Naive thymus-derived CD8-positive, alpha-beta T cell (primary cell): Measurements from ENCODE around the gene KRTAP5-3. TPM values are rescaled to one million over a fixed set of nuclear protein-coding genes. Genes with fewer than 3 reads are reported as not detected.

ENCODE experiments used
- ATAC-seq, 2 donors: fragments of 150-1000 bp; cut with Tn5 transposase in 1 of 2; sonication (Bioruptor Pico), chemical (Tn5 transposase) in 1 of 2; 1 replicate in 1 of 2; 2 replicates in 1 of 2; pipeline ENCODE4 v1.10.0; 2021; ENCODE audit warnings: mild to moderate bottlenecking in 2 of 2, moderate library complexity in 2 of 2
- POLR2A ChIA-PET: fragments of 350-600 bp; sonication (Branson Sonifier 250); formaldehyde crosslinking; loops from one replicate; lab custom pipeline; 2021; ENCODE audit warnings: antibody characterized with exemption; lab: Charles Lee
- DNase-seq, 10 donors: peaks; one replicate each; pipeline versions ENCODE4 v3.0.0 to v3.0.0-alpha.2; 2020 to 2022
- H3K27ac Mint-ChIP-seq, 10 donors: one replicate each; pipeline ENCODE4 v1.8.0; 2020 to 2022; ENCODE audit warnings: mild to moderate bottlenecking in 10 of 10, mixed read lengths in 10 of 10, moderate library complexity in 4 of 10, inconsistent platforms in 1 of 10
- H3K27me3 Mint-ChIP-seq, 5 donors: one replicate each; pipeline ENCODE4 v1.8.0; 2021 to 2022; ENCODE audit warnings: mixed read lengths in 5 of 5
- H3K36me3 Mint-ChIP-seq, 3 donors: one replicate each; pipeline ENCODE4 v1.8.0; 2020 to 2022; ENCODE audit warnings: mixed read lengths in 3 of 3, mild to moderate bottlenecking in 2 of 3, inconsistent platforms in 1 of 3
- H3K4me1 Mint-ChIP-seq, 4 donors: one replicate each; pipeline ENCODE4 v1.8.0; 2021 to 2022; ENCODE audit warnings: mixed read lengths in 4 of 4
- H3K4me3 Mint-ChIP-seq, 10 donors: one replicate each; pipeline ENCODE4 v1.8.0; 2020 to 2022; ENCODE audit warnings: mild to moderate bottlenecking in 10 of 10, mixed read lengths in 10 of 10, moderate library complexity in 6 of 10, inconsistent platforms in 1 of 10
- H3K9me3 Mint-ChIP-seq, 9 donors: one replicate each; pipeline ENCODE4 v1.8.0; 2020 to 2022; ENCODE audit warnings: mixed read lengths in 9 of 9, mild to moderate bottlenecking in 3 of 9, inconsistent platforms in 1 of 9, moderate library complexity in 1 of 9
- polyA plus RNA-seq, 3 donors: library from polyadenylated mRNA; unstranded; fragments of 300-500 nt; fragmentation: Illumina TruSeq; gene quantifications; one replicate each; pipeline ENCODE4 v1.2.3, GENCODE V29; 2021
- total RNA-seq, 8 experiments: library from RNA in 2 of 8; stranded (reverse) in 2 of 8; gene quantifications; one replicate each; pipeline ENCODE4 v1.2.3 and lab custom pipeline; 2021 to 2026

The KRTAP5-3 gene
- total and polyA plus RNA-seq, 5 experiments from 2014 or later = not detected

DNA sequence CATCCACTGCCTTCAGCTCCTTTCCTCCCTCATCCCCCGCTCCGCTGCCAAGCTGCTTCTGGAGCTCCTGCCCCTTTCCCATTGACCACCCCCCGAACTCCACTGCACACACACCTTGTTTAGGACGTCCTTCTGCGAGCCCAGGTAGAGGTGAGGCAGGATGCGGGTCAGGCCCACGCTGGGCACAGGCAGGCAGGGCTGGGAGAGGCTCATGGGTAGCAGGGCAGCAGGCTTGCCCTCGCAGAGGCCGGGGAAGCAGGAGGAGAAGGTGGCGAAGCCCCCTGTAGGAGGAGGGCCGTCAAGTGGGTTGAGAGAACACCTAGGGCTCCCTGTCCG is 49.5 kb downstream of the KRTAP5-3 start:
- DNase-seq = peak in 1 of 10 donors; percentile 38
- peak overlapping the region in 2 of 10 donors; percentile 25 to 73 for H3K27ac Mint-ChIP-seq
- no peak for ATAC-seq
- H3K36me3 Mint-ChIP-seq = peaks cover 0 to 12% (median 3%) of the 10 kb centered on the region in 3 donors
- POLR2A ChIA-PET = interaction anchor here (1.2 kb wide), 1 partner anchor 11 kb away, joined by 3 read pairs; no protein-coding TSS in a partner anchor
- H3K4me1 Mint-ChIP-seq = no peaks in the 10 kb centered on the region
- no peaks in the 10 kb centered on the region for H3K9me3 Mint-ChIP-seq
- H3K27me3 Mint-ChIP-seq = peaks cover 0 to 5% (median 2%) of the 10 kb centered on the region in 5 donors
- peak overlapping the region in 1 of 10 donors; percentile 48 for H3K4me3 Mint-ChIP-seq

DNA sequence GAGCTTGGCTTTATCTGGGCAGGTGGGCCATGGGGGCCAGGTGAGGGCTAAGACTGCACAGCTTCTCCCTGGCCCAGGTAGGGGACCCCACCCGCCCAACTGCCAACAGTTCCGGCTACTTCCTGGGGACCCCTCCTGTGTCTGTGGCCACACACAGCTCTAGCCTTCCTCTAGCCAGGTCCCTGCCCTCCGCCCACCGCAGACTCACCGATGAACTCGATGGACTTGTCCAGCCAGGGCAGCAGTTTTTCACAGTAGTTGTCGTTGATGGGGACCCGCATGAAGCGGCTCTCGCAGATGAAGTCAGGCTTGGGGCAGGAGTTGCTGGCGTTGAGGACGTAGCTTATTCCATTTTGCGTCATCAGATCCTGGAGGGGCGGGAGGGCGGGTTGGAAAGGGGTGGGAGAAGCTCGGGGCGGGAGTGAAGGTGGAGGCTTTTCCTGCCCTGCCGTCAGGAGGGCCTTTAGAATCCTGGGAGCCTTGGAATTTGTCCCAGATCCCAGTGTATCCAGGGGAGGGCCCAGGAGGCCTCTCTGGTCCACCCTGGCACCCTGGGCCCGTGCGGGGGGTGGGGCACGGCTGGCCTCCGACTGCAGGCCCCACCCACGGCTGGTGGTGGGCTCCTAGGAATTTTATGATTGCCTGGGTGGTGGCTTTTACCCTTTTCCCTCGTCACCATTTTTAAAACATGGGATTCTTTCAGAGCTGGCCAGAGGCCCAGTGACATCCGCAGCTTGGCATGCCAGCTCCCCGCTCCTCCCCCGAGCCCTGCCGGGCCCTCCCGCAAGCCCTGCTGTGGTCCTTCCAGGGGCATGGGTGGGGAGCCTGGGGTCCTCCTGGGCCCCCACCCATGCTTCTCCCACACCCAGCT is 50.1 kb downstream of the KRTAP5-3 start:
- Mint-ChIP-seq H3K36me3 (peaks cover 0 to 12% (median 3%) of the 10 kb centered on the region in 3 donors), H3K27me3 (peaks cover 0 to 8% (median 2%) of the 10 kb centered on the region in 5 donors), H3K27ac (peak overlapping the region in 2 of 10 donors; percentile 25 to 73), H3K4me1 (no peaks in the 10 kb centered on the region), H3K9me3 (no peaks in the 10 kb centered on the region), H3K4me3 (no peak overlapping the region)
- DNase-seq (peak in 1 of 10 donors; percentile 46), ATAC-seq (no peak)
- POLR2A ChIA-PET = interaction anchor here (1.2 kb wide), 1 partner anchor 12 kb away, joined by 3 read pairs; no protein-coding TSS in a partner anchor

Other genes starting within 250 kb of the KRTAP5-3 start
- gene BRSK2, start 218.5 kb downstream of the KRTAP5-3 start, total RNA-seq = 1 to 10 TPM in 1 of 2 experiments, under 1 TPM in 1; 0.42 to 1.3 TPM
- gene BRSK2, start 218.5 kb downstream of the KRTAP5-3 start, polyA plus RNA-seq = not detected
- 10 to 100 TPM; 75.6 to 84.3 TPM for gene MOB2, start 121.7 kb downstream of the KRTAP5-3 start, total RNA-seq
- 10 to 100 TPM; 29.1 to 47.9 (median 37.7) TPM for gene MOB2, start 121.7 kb downstream of the KRTAP5-3 start, polyA plus RNA-seq
- gene DUSP8, start 36.2 kb downstream of the KRTAP5-3 start, total RNA-seq = 1 to 10 TPM; 3.1 to 5.1 TPM
- gene DUSP8, start 36.2 kb downstream of the KRTAP5-3 start, polyA plus RNA-seq = under 1 TPM in 2 of 3 donors, not detected in 1; 0.17 to 0.39 TPM
- gene KRTAP5-1, start 23.2 kb downstream of the KRTAP5-3 start, total RNA-seq = not detected
- gene KRTAP5-1, start 23.2 kb downstream of the KRTAP5-3 start, polyA plus RNA-seq = not detected
- not detected for gene KRTAP5-2, start 10.2 kb downstream of the KRTAP5-3 start, total RNA-seq
- gene KRTAP5-2, start 10.2 kb downstream of the KRTAP5-3 start, polyA plus RNA-seq = not detected
- not detected for gene KRTAP5-4, start 13.7 kb upstream of the KRTAP5-3 start, total RNA-seq
- not detected for gene KRTAP5-4, start 13.7 kb upstream of the KRTAP5-3 start, polyA plus RNA-seq
- gene KRTAP5-5, start 21.3 kb upstream of the KRTAP5-3 start, total RNA-seq = not detected
- gene KRTAP5-5, start 21.3 kb upstream of the KRTAP5-3 start, polyA plus RNA-seq = not detected
- not detected for gene KRTAP5-6, start 88.7 kb upstream of the KRTAP5-3 start, total RNA-seq
- not detected for gene KRTAP5-6, start 88.7 kb upstream of the KRTAP5-3 start, polyA plus RNA-seq
- gene IFITM10, start 142.1 kb upstream of the KRTAP5-3 start, total RNA-seq = 1 to 10 TPM; 2.0 to 4.3 TPM
- under 1 TPM in 1 of 3 donors, not detected in 2; 0.16 TPM for gene IFITM10, start 142.1 kb upstream of the KRTAP5-3 start, polyA plus RNA-seq
- gene CTSD, start 155.5 kb upstream of the KRTAP5-3 start, total RNA-seq = 100 to 1,000 TPM; 134 to 142 TPM
- gene CTSD, start 155.5 kb upstream of the KRTAP5-3 start, polyA plus RNA-seq = 100 to 1,000 TPM; 163 to 203 (median 176) TPM
- not detected for gene SYT8, start 226.5 kb upstream of the KRTAP5-3 start, total RNA-seq
- not detected for gene SYT8, start 226.5 kb upstream of the KRTAP5-3 start, polyA plus RNA-seq
- gene TNNI2, start 230.5 kb upstream of the KRTAP5-3 start, total RNA-seq = not detected
- not detected for gene TNNI2, start 230.5 kb upstream of the KRTAP5-3 start, polyA plus RNA-seq
- 100 to 1,000 TPM; 287 to 295 TPM for gene LSP1, start 244.6 kb upstream of the KRTAP5-3 start, total RNA-seq
- gene LSP1, start 244.6 kb upstream of the KRTAP5-3 start, polyA plus RNA-seq = 100 to 1,000 TPM; 326 to 438 (median 338) TPM